Gastroesophageal sphincter (tissue), 3 donors: ENCODE results near the gene ZAR1L.

Source experiments
- CTCF ChIP-seq, 4 experiments: fragments of 200-600 bp in 2 of 4; fragments of 450-650 bp in 2 of 4; sonication (generic) in 1 of 4; IDR thresholded peaks; one replicate each; pipeline ENCODE4 v1.5.1; 2017 to 2019; ENCODE audit warnings: antibody characterized with exemption in 4 of 4, mild to moderate bottlenecking in 2 of 4, moderate library complexity in 2 of 4
- POLR2AphosphoS5 ChIP-seq: sonication (generic); formaldehyde crosslinking; IDR thresholded peaks from one replicate; pipeline ENCODE4 v1.6.1; 2017; ENCODE audit warnings: antibody characterized with exemption

- no peak for TF ChIP-seq POLR2AphosphoS5
- TF ChIP-seq CTCF (IDR thresholded peaks at IDR 0.05) = no peak
These were observed 50.8 kb downstream of the ZAR1L start for GRCh38 chr13:32264407-32264806.
